Ishikawa (cell line): ENCODE results near the gene MIR17HG.

ENCODE experiments used
- CEBPB ChIP-seq: IDR thresholded peaks from 2 replicates; pipeline ENCODE4 v1.6.1; 2012
- CREB1 ChIP-seq: IDR thresholded peaks from 2 replicates; pipeline ENCODE4 v1.6.1; 2012; ENCODE audit warnings: low read depth
- EGR1 ChIP-seq: IDR thresholded peaks from 2 replicates; pipeline ENCODE4 v1.6.1; 2012
- EP300 ChIP-seq: IDR thresholded peaks from 2 replicates; pipeline ENCODE4 v1.6.1; 2012; ENCODE audit warnings: borderline replicate concordance
- FOXM1 ChIP-seq: IDR thresholded peaks from 2 replicates; pipeline ENCODE4 v1.6.1; 2012; ENCODE audit warnings: low read depth, borderline replicate concordance
- NFIC ChIP-seq: IDR thresholded peaks from 2 replicates; pipeline ENCODE4 v1.6.1; 2012
- RAD21 ChIP-seq: IDR thresholded peaks from 2 replicates; pipeline ENCODE4 v1.6.1; 2012; ENCODE audit warnings: low read depth
- TAF1 ChIP-seq: IDR thresholded peaks from 2 replicates; pipeline ENCODE4 v1.6.1; 2012; ENCODE audit warnings: low read depth, mild to moderate bottlenecking
- TCF12 ChIP-seq: IDR thresholded peaks from 2 replicates; pipeline ENCODE4 v1.6.1; 2012; ENCODE audit warnings: low read depth
- YY1 ChIP-seq: IDR thresholded peaks from 2 replicates; pipeline ENCODE4 v1.6.1; 2012; ENCODE audit warnings: low read depth
- TF ChIP-seq, protein P1 (sequence below): IDR thresholded peaks from 2 replicates; pipeline ENCODE4 v1.6.1; 2012; ENCODE audit warnings: low read depth, mild to moderate bottlenecking
- TF ChIP-seq, protein P2 (sequence below): IDR thresholded peaks from 2 replicates; pipeline ENCODE4 v1.6.1; 2012
- TF ChIP-seq, protein P3 (sequence below): IDR thresholded peaks from 2 replicates; pipeline ENCODE4 v1.6.1; 2012

DNA sequence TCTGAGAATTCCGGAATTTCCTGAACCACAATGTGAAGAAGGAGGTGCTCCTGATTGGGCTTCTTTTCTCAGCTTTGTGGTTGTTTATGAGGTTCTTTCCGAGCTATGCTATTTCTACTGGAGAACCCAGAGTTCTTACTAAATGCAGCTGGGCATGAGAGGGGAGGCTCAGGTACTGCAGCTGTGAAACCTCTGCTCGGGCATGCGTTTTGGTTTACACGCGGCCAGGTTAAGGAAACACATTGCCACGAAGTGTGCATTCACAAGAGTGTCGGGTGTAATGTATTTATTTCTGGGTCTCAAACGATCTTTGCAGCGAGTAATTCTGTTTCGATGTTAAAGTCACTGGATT, 661 bp upstream of the MIR17HG start:
- TF ChIP-seq EGR1 = no peak
- TF ChIP-seq, protein P1, sequence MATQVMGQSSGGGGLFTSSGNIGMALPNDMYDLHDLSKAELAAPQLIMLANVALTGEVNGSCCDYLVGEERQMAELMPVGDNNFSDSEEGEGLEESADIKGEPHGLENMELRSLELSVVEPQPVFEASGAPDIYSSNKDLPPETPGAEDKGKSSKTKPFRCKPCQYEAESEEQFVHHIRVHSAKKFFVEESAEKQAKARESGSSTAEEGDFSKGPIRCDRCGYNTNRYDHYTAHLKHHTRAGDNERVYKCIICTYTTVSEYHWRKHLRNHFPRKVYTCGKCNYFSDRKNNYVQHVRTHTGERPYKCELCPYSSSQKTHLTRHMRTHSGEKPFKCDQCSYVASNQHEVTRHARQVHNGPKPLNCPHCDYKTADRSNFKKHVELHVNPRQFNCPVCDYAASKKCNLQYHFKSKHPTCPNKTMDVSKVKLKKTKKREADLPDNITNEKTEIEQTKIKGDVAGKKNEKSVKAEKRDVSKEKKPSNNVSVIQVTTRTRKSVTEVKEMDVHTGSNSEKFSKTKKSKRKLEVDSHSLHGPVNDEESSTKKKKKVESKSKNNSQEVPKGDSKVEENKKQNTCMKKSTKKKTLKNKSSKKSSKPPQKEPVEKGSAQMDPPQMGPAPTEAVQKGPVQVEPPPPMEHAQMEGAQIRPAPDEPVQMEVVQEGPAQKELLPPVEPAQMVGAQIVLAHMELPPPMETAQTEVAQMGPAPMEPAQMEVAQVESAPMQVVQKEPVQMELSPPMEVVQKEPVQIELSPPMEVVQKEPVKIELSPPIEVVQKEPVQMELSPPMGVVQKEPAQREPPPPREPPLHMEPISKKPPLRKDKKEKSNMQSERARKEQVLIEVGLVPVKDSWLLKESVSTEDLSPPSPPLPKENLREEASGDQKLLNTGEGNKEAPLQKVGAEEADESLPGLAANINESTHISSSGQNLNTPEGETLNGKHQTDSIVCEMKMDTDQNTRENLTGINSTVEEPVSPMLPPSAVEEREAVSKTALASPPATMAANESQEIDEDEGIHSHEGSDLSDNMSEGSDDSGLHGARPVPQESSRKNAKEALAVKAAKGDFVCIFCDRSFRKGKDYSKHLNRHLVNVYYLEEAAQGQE = no peak
- TF ChIP-seq TAF1 = no peak
- TF ChIP-seq, protein P2, sequence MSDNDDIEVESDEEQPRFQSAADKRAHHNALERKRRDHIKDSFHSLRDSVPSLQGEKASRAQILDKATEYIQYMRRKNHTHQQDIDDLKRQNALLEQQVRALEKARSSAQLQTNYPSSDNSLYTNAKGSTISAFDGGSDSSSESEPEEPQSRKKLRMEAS = peak; percentile 40; the same call in 1 of the 2 replicates
- no peak for TF ChIP-seq CEBPB
- TF ChIP-seq YY1 = no peak
- no peak for TF ChIP-seq EP300
- no peak for TF ChIP-seq RAD21
- no peak for TF ChIP-seq CREB1
- TF ChIP-seq, protein P3, sequence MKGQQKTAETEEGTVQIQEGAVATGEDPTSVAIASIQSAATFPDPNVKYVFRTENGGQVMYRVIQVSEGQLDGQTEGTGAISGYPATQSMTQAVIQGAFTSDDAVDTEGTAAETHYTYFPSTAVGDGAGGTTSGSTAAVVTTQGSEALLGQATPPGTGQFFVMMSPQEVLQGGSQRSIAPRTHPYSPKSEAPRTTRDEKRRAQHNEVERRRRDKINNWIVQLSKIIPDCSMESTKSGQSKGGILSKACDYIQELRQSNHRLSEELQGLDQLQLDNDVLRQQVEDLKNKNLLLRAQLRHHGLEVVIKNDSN = no peak
- 0 out of 2 replicates have a peak, but pooled peaks have one; percentile 14 for TF ChIP-seq TCF12
- no peak for TF ChIP-seq NFIC
- no peak for TF ChIP-seq FOXM1
